Trophoblast cell (in vitro differentiated cells and primary cell): Measurements from ENCODE around the gene CDC34.

Experiments
- DNase-seq, 2 donors: peaks; one replicate each; pipeline ENCODE4 v3.0.0-alpha.2; 2016
- H2AFZ ChIP-seq: 2 replicates; pipeline ENCODE4 v1.6.1; 2013; ENCODE audit warnings: low read length, moderate library complexity, mild to moderate bottlenecking; ENCODE audit not compliant: insufficient read depth, poor library complexity
- H2AK5ac ChIP-seq: 2 replicates; pipeline ENCODE4 v1.6.1; 2013; ENCODE audit warnings: mild to moderate bottlenecking, low read length
- H2BK120ac ChIP-seq: 2 replicates; pipeline ENCODE4 v1.6.1; 2013; ENCODE audit warnings: low read length, mild to moderate bottlenecking, moderate library complexity; ENCODE audit not compliant: insufficient read depth, poor library complexity
- H2BK12ac ChIP-seq: 2 replicates; pipeline ENCODE4 v1.6.1; 2013; ENCODE audit warnings: mild to moderate bottlenecking, low read length, moderate library complexity
- H2BK5ac ChIP-seq: 2 replicates; pipeline ENCODE4 v1.6.1; 2013; ENCODE audit warnings: low read length, low read depth, moderate library complexity, mild to moderate bottlenecking; ENCODE audit not compliant: poor library complexity
- H3K14ac ChIP-seq: 2 replicates; pipeline ENCODE4 v1.6.1; 2013; ENCODE audit warnings: mild to moderate bottlenecking, low read length
- H3K18ac ChIP-seq: 2 replicates; pipeline ENCODE4 v1.6.1; 2013; ENCODE audit warnings: mild to moderate bottlenecking, low read length
- H3K23ac ChIP-seq: 2 replicates; pipeline ENCODE4 v1.6.1; 2013; ENCODE audit warnings: low read length
- H3K27ac ChIP-seq: 2 replicates; pipeline ENCODE4 v1.5.1; 2013; ENCODE audit warnings: low read depth, mild to moderate bottlenecking, inconsistent platforms, low read length, moderate library complexity
- H3K27me3 ChIP-seq: 2 replicates; pipeline ENCODE4 v1.6.1; 2013; ENCODE audit warnings: inconsistent platforms, mild to moderate bottlenecking, low read length, moderate library complexity; ENCODE audit not compliant: insufficient read depth
- H3K36me3 ChIP-seq, 2 experiments: 1 replicate in 1 of 2; 2 replicates in 1 of 2; pipeline ENCODE4 v1.6.1; 2013; ENCODE audit warnings: low read length in 2 of 2, mild to moderate bottlenecking in 2 of 2, moderate library complexity in 1 of 2; ENCODE audit not compliant: insufficient read depth in 2 of 2, control insufficient read depth in 1 of 2
- H3K4ac ChIP-seq: 2 replicates; pipeline ENCODE4 v1.6.1; 2013; ENCODE audit warnings: low read depth, mild to moderate bottlenecking, low read length, moderate library complexity
- H3K4me1 ChIP-seq, 2 experiments: 1 replicate in 1 of 2; 2 replicates in 1 of 2; pipeline ENCODE4 v1.6.1; 2013; ENCODE audit warnings: low read length in 2 of 2, mild to moderate bottlenecking in 2 of 2, moderate library complexity in 1 of 2; ENCODE audit not compliant: insufficient read depth in 2 of 2, control insufficient read depth in 1 of 2
- H3K4me2 ChIP-seq: 2 replicates; pipeline ENCODE4 v1.6.1; 2013; ENCODE audit warnings: inconsistent platforms, mild to moderate bottlenecking, low read length, moderate library complexity
- H3K4me3 ChIP-seq: 2 replicates; pipeline ENCODE4 v1.5.1; 2013; ENCODE audit warnings: mild to moderate bottlenecking, low read depth, low read length, inconsistent platforms
- H3K79me1 ChIP-seq: one replicate; pipeline ENCODE4 v1.6.1; 2013; ENCODE audit warnings: low read length
- H3K79me2 ChIP-seq: 2 replicates; pipeline ENCODE4 v1.6.1; 2013; ENCODE audit warnings: low read length, mild to moderate bottlenecking; ENCODE audit not compliant: control insufficient read depth, insufficient read depth, poor library complexity
- H3K9ac ChIP-seq: 2 replicates; pipeline ENCODE4 v1.6.1; 2013; ENCODE audit warnings: mild to moderate bottlenecking, low read length
- H3K9me3 ChIP-seq: 2 replicates; pipeline ENCODE4 v1.6.1; 2013; ENCODE audit warnings: low read depth, mild to moderate bottlenecking, control low read depth, inconsistent platforms, low read length; ENCODE audit not compliant: insufficient read depth
- H4K12ac ChIP-seq: 2 replicates; pipeline ENCODE4 v1.6.1; 2013; ENCODE audit warnings: low read depth, mild to moderate bottlenecking, low read length, moderate library complexity
- H4K8ac ChIP-seq: 2 replicates; pipeline ENCODE4 v1.6.1; 2013; ENCODE audit warnings: low read depth, mild to moderate bottlenecking, low read length, moderate library complexity
- H4K91ac ChIP-seq: one replicate; pipeline ENCODE4 v1.6.1; 2013; ENCODE audit warnings: low read depth, mild to moderate bottlenecking, low read length, moderate library complexity
- WGBS: extraction: QIAGEN DNeasy Blood & Tissue Kit; methylation state at CpG from one replicate; pipeline ENCODE4 v1.1.7; 2013; ENCODE audit warnings: missing lambda C conversion rate; ENCODE audit not compliant: insufficient read length, insufficient coverage; ENCODE audit errors: extremely low coverage; 5-methylcytosine and 5-hydroxymethylcytosine counted together

The CDC34 gene

GRCh38 chr19:485077-485476 lies 46.5 kb upstream of the CDC34 start:
- Histone ChIP-seq H3K4me2 (no peak overlapping the region), H3K4me1 (peaks cover 14 to 22% of the 10 kb centered on the region in 2 experiments), H3K27me3 (no peaks in the 10 kb centered on the region), H2AK5ac (no peak overlapping the region), H3K18ac (no peak overlapping the region), H3K23ac (no peak overlapping the region), H3K9me3 (peaks cover 6% of the 10 kb centered on the region), H4K12ac (no peak overlapping the region), H3K4ac (no peak overlapping the region), H3K27ac (no peak overlapping the region), H3K4me3 (no peak overlapping the region), H2BK12ac (no peak overlapping the region), H3K36me3 (no peaks in the 10 kb centered on the region), H3K79me1 (peaks cover 22% of the 10 kb centered on the region), H4K91ac (peak overlapping the region; percentile 89), H3K14ac (no peak overlapping the region), H2BK120ac (no peak overlapping the region), H2AFZ (no peak overlapping the region), H4K8ac (no peak overlapping the region), H3K9ac (no peak overlapping the region), H3K79me2 (peaks cover 4% of the 10 kb centered on the region), H2BK5ac (no peak overlapping the region)
- WGBS, result no CpG with 5 or more reads among the region's 22 CpGs
- no peak for DNase-seq

DNA sequence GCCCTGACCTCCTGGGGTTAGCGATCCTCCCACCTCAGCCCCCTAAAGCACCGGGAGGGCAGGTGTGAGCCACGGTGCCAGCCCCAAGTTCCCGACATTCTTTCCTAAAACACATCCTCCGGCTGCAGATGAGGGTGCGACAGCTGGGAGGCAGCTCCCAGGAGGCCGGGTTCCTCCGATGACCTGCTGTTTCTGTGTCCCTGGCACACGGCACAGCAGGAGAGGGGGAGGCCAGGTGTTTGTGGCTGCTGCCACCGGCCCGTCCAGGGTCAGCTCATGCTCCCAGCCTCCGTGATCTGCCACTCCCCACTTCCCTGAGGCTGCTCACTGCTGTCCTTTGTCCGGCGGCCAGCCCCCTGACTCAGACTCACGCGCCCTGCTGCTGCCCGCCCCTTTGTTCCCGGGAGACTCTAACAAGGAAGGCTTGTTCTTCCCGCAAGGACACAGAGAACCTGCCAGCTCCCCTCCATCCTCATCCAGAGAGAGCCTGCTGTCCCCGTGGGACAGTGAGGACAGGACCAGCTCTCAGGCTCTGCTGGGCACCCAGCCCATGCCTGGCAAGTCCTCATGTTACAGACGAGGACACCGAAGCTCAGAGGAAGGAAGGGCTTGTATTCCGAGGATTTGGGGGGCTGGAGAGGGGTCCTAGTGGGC lies 45.9 kb upstream of the CDC34 start:
- H2BK12ac ChIP-seq, result peak overlapping the region; percentile 68
- peak in 1 of 2 donors; percentile 12 for DNase-seq
- no peak overlapping the region for H3K4me3 ChIP-seq
- peak overlapping the region; percentile 13 for H2AFZ ChIP-seq
- no peak overlapping the region for H3K23ac ChIP-seq
- peak overlapping the region; percentile 38 for H4K8ac ChIP-seq
- H3K18ac ChIP-seq, result peak overlapping the region; percentile 1
- WGBS, result no CpG with 5 or more reads among the region's 23 CpGs
- H3K79me1 ChIP-seq, result peaks cover 22% of the 10 kb centered on the region
- H4K91ac ChIP-seq, result peak overlapping the region; percentile 89
- peak overlapping the region; percentile 76 for H2AK5ac ChIP-seq
- peak overlapping the region; percentile 30 for H3K27ac ChIP-seq
- peak overlapping the region; percentile 10 for H3K4ac ChIP-seq
- H4K12ac ChIP-seq, result peak overlapping the region; percentile 73
- H3K4me1 ChIP-seq, result peaks cover 14 to 22% of the 10 kb centered on the region in 2 experiments
- H3K9ac ChIP-seq, result peak overlapping the region; percentile 59
- peaks cover 4% of the 10 kb centered on the region for H3K79me2 ChIP-seq
- no peaks in the 10 kb centered on the region for H3K36me3 ChIP-seq
- peaks cover 6% of the 10 kb centered on the region for H3K9me3 ChIP-seq
- H3K14ac ChIP-seq, result peak overlapping the region; percentile 50
- H3K27me3 ChIP-seq, result no peaks in the 10 kb centered on the region
- H2BK120ac ChIP-seq, result peak overlapping the region; percentile 5
- peak overlapping the region; percentile 8 for H2BK5ac ChIP-seq
- peak overlapping the region; percentile 8 for H3K4me2 ChIP-seq

DNA sequence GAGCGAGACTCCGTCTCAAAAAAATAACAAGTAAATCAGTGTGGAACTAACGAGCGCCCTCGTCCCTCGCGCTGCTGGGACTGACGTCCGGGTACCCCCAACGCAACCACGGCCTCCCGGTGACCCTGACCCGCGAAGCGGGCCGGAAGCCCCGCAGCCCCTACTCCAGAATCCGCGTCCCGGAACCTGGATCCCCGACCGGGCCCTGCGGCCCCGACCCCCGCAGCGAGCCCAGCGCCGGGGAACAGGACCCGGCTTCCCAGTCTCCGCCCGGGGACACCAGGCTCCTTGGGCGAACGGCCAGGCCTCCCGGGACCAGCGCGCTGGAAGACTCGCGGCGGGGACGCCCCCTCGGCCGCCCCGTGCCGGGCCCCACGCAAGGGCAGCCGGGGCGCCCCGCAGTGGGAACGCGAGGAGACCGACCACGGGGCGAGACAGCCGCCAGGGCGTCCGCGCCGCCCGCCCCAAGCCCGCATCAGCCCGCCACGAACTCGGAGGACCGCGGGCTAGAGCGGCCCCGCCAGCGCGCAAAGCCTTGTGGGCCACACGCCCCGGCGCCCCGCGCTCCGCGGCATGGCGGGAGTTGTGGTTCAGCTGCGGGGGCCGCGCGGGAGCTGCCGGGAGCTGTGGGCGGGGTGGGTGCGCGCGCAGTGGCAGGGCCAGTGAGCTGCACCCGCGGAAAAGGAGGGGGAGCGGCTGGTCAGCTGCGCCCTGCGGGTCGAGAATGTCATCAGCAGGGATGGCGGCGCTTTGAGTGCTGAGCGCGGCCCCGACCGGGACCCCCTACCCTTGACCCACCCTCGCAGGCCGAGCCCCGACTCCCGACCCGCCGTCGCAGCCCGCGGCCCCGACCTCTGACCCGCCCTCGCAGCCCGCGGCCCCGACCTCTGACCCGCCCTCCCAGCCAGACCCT lies 42.8 kb upstream of the CDC34 start:
- peak overlapping the region; percentile 78 for H3K18ac ChIP-seq
- peak; percentile 81 to 82 for DNase-seq
- peaks cover 10% of the 10 kb centered on the region for H3K9me3 ChIP-seq
- peaks cover 14 to 22% of the 10 kb centered on the region in 2 experiments for H3K4me1 ChIP-seq
- no CpG with 5 or more reads among the region's 114 CpGs for WGBS
- H3K27me3 ChIP-seq, result no peaks in the 10 kb centered on the region
- H3K4me3 ChIP-seq, result peak overlapping the region; percentile 96
- peak overlapping the region; percentile 7 for H2AK5ac ChIP-seq
- no peak overlapping the region for H3K23ac ChIP-seq
- H2BK12ac ChIP-seq, result no peak overlapping the region
- peak overlapping the region; percentile 61 for H2AFZ ChIP-seq
- H3K4me2 ChIP-seq, result peak overlapping the region; percentile 99
- no peaks in the 10 kb centered on the region for H3K36me3 ChIP-seq
- H3K79me2 ChIP-seq, result peaks cover 4% of the 10 kb centered on the region
- H4K91ac ChIP-seq, result peak overlapping the region; percentile 97
- peaks cover 22% of the 10 kb centered on the region for H3K79me1 ChIP-seq
- H4K8ac ChIP-seq, result peak overlapping the region; percentile 97
- peak overlapping the region; percentile 92 for H2BK5ac ChIP-seq
- peak overlapping the region; percentile 96 for H3K27ac ChIP-seq
- H4K12ac ChIP-seq, result peak overlapping the region; percentile 92
- peak overlapping the region; percentile 85 for H2BK120ac ChIP-seq
- H3K14ac ChIP-seq, result peak overlapping the region; percentile 80
- peak overlapping the region; percentile 85 for H3K4ac ChIP-seq
- H3K9ac ChIP-seq, result peak overlapping the region; percentile 99

DNA sequence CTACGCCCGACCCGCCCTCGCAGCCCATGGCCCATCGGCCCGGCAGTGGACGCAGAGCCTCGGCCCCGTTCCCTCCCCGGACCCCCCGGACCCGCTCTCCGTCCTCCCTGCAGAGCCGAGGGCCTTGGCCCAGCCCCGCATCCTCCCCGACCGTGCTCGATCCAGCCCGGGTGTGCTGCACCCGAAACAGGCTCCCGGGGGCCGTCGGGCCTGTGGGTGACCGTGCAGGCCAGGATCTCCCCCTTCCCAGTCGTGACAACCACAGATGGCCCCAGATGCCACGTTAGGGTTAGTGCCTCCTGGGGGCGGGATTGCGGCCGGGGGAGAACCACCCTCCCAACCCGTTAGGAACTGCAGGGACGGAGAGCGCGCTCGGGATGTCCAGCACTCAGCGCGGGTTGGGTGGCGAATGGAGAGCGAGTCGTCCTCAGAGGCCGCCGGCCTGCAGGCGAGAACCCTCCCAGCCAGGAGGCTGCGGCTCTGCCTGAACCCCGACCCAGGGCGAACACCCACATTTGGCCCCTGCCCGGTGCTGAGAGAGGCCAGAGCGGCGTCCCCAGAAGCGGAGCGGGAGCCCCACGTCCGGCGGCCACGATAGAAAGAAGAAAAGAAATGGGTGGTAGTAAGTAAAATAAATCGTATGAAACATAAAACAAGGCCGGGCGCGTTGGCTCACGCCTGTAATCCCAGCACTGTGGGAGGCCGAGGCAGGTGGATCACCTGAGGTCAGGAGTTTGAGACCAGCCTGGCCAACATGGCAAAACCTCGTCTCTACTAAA lies 42.0 kb upstream of the CDC34 start:
- Histone ChIP-seq H3K14ac (peak overlapping the region; percentile 28), H2AFZ (peak overlapping the region; percentile 31), H3K36me3 (no peaks in the 10 kb centered on the region), H4K8ac (peak overlapping the region; percentile 80), H2BK120ac (no peak overlapping the region), H3K9ac (peak overlapping the region; percentile 89), H3K4me3 (peak overlapping the region; percentile 96), H2AK5ac (peak overlapping the region; percentile 17), H3K79me1 (peaks cover 22% of the 10 kb centered on the region), H3K4ac (peak overlapping the region; percentile 18), H4K91ac (peak overlapping the region; percentile 40), H3K9me3 (peaks cover 7% of the 10 kb centered on the region), H3K23ac (no peak overlapping the region), H3K4me1 (peaks cover 14 to 22% of the 10 kb centered on the region in 2 experiments), H3K18ac (peak overlapping the region; percentile 62), H3K79me2 (peaks cover 4% of the 10 kb centered on the region), H2BK5ac (no peak overlapping the region), H2BK12ac (no peak overlapping the region), H3K27me3 (no peaks in the 10 kb centered on the region), H3K27ac (peak overlapping the region; percentile 45), H4K12ac (peak overlapping the region; percentile 61), H3K4me2 (peak overlapping the region; percentile 99)
- WGBS, result no CpG with 5 or more reads among the region's 61 CpGs
- DNase-seq, result no peak
